ENCODE data around the gene PTMA. TPM values are rescaled to one million over a fixed set of nuclear protein-coding genes. Genes with fewer than 3 reads are reported as not detected.

PTMA gene
- total RNA-seq, 6 donors from 2014 or later: 344 to 896 (median 663) TPM

GRCh38 chr2:231668981-231669380, 39.3 kb upstream of the PTMA start:
- 95 to 100% methylated on average over 1 to 2 of the region's 2 CpGs for WGBS, 2 donors
- Histone ChIP-seq H3K36me3 (no peaks in the 10 kb centered on the region), H3K9me3 (no peaks in the 10 kb centered on the region), H3K27me3 (no peaks in the 10 kb centered on the region), H3K4me1 (peaks cover 59 to 69% (median 64%) of the 10 kb centered on the region in 4 donors), H3K4me3 (no peak overlapping the region), H3K27ac (peak overlapping the region in 1 of 4 donors; percentile 9)
- ATAC-seq (ENCODE audit: low FRiP score in 2 of 2) (no peak), DNase-seq (no peak)
- TF ChIP-seq POLR2AphosphoS5 (IDR thresholded peaks at IDR 0.05) (no peak), POLR2A (IDR thresholded peaks at IDR 0.05) (no peak), CTCF (IDR thresholded peaks at IDR 0.05) (no peak), EP300 (IDR thresholded peaks at IDR 0.05) (no peak)

GRCh38 chr2:231671270-231672050, 36.9 kb upstream of the PTMA start:
- 39 to 56% methylated on average over 8 to 14 of the region's 17 CpGs for WGBS, 2 donors
- Histone ChIP-seq H3K4me1 (peaks cover 53 to 71% (median 62%) of the 10 kb centered on the region in 4 donors), H3K36me3 (no peaks in the 10 kb centered on the region), H3K27me3 (no peaks in the 10 kb centered on the region), H3K27ac (peak overlapping the region; percentile 91 to 94 (median 92)), H3K4me3 (peak overlapping the region in 1 of 4 donors; percentile 13), H3K9me3 (no peaks in the 10 kb centered on the region)
- DNase-seq (peak in 1 of 2 donors; percentile 56), ATAC-seq (ENCODE audit: low FRiP score in 2 of 2) (peak in 1 of 2 donors; percentile 7)
- TF ChIP-seq CTCF (IDR thresholded peaks at IDR 0.05) (peak in 1 of 6 experiments; percentile 24), POLR2AphosphoS5 (IDR thresholded peaks at IDR 0.05) (no peak), POLR2A (IDR thresholded peaks at IDR 0.05) (peak in 1 of 4 donors; percentile 60), EP300 (IDR thresholded peaks at IDR 0.05) (no peak)

GRCh38 chr2:231672617-231673347, 35.5 kb upstream of the PTMA start:
- H3K27ac ChIP-seq: peak overlapping the region; percentile 91 to 94 (median 92)
- H3K9me3 ChIP-seq: no peaks in the 10 kb centered on the region
- TF ChIP-seq POLR2A (IDR thresholded peaks at IDR 0.05) (peak in 1 of 4 donors; percentile 48), POLR2AphosphoS5 (IDR thresholded peaks at IDR 0.05) (peak in 1 of 2 donors; percentile 42), EP300 (IDR thresholded peaks at IDR 0.05) (no peak), CTCF (IDR thresholded peaks at IDR 0.05) (peak in 3 of 6 experiments; percentile 14 to 31 (median 17))
- DNase-seq (peak; percentile 76 to 85), ATAC-seq (ENCODE audit: low FRiP score in 2 of 2) (peak; percentile 33 to 71)
- H3K36me3 ChIP-seq: no peaks in the 10 kb centered on the region
- H3K4me3 ChIP-seq: peak overlapping the region in 2 of 4 donors; percentile 23 to 30
- no peaks in the 10 kb centered on the region for H3K27me3 ChIP-seq
- peaks cover 47 to 64% (median 56%) of the 10 kb centered on the region in 4 donors for H3K4me1 ChIP-seq
- 27 to 56% methylated on average over 8 to 20 of the region's 20 CpGs for WGBS, 2 donors

- H3K9me3 ChIP-seq: no peaks in the 10 kb centered on the region
- peaks cover 47 to 64% (median 56%) of the 10 kb centered on the region in 4 donors for H3K4me1 ChIP-seq
- peak overlapping the region in 2 of 4 donors; percentile 23 to 30 for H3K4me3 ChIP-seq
- H3K27ac ChIP-seq: peak overlapping the region; percentile 91 to 94 (median 92)
- DNase-seq (peak; percentile 87 to 90), ATAC-seq (ENCODE audit: low FRiP score in 2 of 2) (peak; percentile 52 to 88)
- TF ChIP-seq POLR2A (IDR thresholded peaks at IDR 0.05) (peak in 2 of 4 donors; percentile 20 to 27), POLR2AphosphoS5 (IDR thresholded peaks at IDR 0.05) (peak in 1 of 2 donors; percentile 66), CTCF (IDR thresholded peaks at IDR 0.05) (no peak), EP300 (IDR thresholded peaks at IDR 0.05) (peak in 1 of 4 donors; percentile 20)
- no peaks in the 10 kb centered on the region for H3K27me3 ChIP-seq
- H3K36me3 ChIP-seq: no peaks in the 10 kb centered on the region
- 25 to 42% methylated on average over 4 to 6 of the region's 6 CpGs for WGBS, 2 donors
These were observed 35.0 kb upstream of the PTMA start for GRCh38 chr2:231673348-231673770.

Measured in upper lobe of left lung (tissue), 6 donors.